HG02840 (cell line): Measurements from ENCODE around the gene MAP2K6.

Source experiments
- ATAC-seq: cut with Tn5 transposase; IDR thresholded peaks from one replicate; pipeline ENCODE4 v1.9.1; 2021; ENCODE audit warnings: mild to moderate bottlenecking, moderate library complexity, moderate number of reproducible peaks; ENCODE audit not compliant: unreplicated experiment, low FRiP score

Gene MAP2K6

DNA sequence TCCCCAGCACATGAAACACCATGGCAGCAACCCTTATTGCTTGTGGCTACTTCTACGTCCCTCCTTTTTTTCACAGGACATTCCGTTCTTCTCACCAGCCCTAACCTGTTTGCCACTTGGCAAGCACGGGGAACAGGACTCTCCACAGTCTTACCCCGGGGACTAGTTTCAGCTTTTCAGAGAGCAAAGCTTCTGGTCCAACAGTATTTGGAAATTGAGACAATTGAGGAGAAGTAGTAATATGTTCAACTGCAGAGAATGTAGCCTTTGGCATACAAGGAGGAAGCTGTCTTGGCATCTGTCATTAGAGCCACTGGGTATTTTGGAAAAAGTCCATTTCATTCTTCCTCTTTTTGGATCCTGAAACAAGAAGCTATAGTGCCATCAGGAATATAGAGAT is 65.7 kb downstream of the MAP2K6 start:
- ATAC-seq = no peak

GRCh38 chr17:69485251-69485661 is 70.8 kb downstream of the MAP2K6 start:
- no peak for ATAC-seq

DNA sequence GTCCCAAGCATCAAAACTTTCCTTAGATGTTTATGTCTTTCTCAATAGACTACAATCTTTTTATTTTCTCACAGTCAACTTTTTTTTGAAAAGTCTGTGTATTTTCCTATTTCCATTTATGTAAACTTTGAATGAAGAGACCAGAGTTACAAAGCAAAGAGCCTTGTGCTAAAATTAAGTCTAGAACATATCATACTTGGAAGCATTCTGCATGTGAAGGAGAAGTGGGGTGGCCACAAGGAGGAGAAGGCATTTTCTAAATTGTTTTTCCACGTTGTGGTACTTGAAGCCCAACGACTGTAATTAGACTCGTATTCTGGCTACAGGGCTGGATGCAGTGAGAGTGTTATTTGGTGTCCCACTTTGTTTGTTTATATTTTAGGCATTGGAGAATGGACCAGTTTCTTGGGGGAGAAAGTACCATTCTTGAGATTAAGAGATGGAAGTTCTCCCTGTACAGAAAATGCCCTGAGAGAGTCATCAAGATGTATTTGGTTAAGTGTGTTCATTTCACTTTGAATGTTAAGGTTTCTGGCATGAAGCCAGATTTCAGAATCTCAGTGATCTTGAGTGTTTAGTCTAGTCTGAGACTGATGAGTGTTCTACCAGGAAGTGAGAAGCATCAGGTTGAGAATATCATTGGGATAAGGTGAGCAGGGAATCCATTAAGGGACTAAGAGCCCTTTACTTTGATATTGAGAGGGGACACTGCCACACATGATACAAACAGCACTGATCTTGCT is 71.6 kb downstream of the MAP2K6 start:
- no peak for ATAC-seq

- ATAC-seq = no peak
These were observed 72.5 kb downstream of the MAP2K6 start for GRCh38 chr17:69486779-69487637.

GRCh38 chr17:69489313-69489712 is 74.8 kb downstream of the MAP2K6 start:
- ATAC-seq = no peak

DNA sequence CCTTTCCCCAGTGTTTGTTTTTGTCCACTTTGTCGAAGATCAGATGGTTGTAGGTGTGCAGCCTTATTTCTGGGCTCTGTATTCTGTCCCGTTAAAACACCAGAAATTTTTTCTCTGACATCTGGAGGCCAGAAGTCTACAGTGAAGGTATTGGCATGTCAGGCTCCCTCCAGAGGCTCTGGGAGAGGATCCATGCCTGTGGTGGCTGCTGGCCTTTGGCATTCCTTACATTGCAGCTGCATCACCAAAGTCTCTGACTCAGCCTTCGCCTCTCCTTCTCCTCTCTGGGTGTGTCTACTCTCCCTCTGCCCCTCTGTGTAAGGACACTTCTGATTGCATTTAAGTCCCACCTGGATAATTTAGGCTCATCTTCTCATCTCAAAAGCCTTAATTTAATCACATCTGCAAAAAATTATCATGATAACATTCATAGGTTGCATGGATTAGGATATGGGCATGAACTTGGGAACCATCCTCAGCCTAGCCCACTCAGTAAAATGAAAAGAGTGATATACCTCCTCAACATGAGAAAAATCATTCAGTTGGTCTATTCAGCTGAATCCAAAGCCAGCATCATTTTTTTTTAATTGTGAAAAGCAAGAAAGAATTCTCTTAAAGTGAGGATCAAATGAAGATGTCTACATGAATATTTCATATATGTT is 78.0 kb downstream of the MAP2K6 start:
- ATAC-seq = no peak

DNA sequence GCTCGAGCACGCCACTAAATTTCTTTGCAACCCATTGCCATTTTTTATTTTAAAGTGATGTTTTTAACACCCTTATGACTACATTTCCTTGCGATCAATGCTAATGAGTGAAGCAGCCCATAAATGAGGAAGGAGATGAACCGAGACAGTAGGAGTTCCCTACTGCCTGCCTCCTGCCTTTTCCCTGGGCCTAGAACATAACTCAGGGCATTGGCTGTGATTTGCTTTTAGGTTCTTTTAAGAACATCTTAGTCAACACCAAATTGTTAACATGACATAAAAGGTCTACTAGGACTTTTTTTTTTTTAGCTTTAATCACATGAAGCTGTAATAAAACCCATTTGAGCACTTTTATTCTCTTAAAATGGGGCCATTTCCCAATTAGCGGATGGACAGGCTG is 81.3 kb downstream of the MAP2K6 start:
- ATAC-seq = no peak

GRCh38 chr17:69497161-69497560 is 82.7 kb downstream of the MAP2K6 start:
- no peak for ATAC-seq

DNA sequence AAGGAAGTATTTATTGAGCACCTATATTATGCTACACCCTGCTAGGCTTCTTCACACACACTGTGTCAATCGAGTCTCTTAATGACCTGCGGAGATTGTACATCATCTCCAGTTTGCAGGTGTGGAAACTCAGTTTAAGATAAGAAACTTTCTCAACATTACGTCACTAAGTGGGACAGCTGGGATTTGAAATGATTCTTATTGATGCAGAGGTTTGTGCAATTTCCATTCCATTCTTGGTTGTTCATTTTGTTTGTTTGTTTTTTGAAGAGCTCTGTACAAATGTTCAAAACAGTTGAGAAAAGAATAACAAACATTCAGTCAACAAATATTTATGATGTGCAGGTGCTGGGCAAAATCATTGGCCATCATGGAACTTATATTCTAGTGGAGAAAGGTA is 84.8 kb downstream of the MAP2K6 start:
- no peak for ATAC-seq

DNA sequence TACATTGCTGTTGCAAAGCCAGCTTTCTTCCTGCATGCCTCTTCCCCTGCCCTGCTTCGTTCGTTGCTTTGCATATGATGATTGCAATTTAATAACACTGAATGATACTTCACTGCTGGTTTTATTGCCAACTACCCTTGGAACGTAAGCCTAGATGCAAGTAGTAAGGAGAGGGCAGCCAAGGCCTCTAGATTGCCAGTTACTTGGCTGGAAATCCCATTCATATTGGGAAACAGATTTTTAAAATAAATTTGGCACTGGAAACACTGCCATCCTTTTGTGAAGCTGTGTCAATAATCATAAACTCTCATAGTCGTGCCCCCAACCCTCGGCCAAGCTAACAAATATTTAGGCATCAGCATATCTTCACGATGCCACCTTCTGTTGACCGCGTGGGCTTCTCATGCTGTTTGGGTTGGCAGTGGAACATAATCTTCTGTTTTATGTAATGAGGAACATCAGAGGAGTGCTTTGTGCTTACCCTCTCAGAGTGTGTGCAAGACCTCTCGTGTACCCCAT is 86.5 kb downstream of the MAP2K6 start:
- ATAC-seq = no peak

DNA sequence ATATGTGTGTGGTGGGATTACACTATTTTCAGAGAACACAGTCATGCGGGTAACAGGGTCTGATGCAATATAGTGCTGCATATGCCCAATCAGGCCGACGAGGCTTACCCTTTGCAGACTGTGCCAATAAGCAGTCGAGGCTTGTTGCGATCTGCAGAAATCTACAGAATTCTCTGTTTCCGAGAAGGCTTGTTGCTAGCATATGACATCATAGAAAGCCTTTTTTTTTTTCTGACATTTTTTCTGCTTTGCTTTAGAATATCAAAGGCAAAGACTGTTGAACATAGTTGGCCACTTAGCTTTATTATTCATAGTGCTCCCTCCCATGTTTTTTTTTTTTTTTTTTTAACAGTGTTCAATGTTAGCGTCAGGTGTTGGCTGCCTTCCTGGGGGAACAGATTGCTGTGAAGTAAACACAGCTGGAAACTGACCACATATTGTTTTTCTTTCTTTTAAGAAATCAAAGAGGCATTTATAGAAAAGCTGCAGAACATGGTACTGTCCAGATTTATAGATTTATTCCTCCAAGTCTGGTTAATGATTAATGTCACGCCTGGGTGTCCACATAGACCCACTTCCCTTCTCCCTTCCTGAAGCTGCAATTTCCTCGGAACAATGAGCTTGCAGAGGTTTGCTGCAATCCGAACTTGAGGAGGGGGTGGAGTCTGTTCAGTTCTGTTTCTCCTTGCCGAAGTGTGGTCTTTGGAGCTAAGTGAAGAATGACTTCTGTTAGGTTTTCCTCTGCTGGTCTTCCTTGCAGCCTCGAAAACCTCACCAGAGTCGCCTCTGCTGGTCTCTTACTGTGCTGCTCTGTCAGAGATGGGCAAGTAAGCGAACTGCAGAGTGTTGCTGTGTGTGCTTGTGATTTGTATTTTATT is 87.3 kb downstream of the MAP2K6 start:
- no peak for ATAC-seq

DNA sequence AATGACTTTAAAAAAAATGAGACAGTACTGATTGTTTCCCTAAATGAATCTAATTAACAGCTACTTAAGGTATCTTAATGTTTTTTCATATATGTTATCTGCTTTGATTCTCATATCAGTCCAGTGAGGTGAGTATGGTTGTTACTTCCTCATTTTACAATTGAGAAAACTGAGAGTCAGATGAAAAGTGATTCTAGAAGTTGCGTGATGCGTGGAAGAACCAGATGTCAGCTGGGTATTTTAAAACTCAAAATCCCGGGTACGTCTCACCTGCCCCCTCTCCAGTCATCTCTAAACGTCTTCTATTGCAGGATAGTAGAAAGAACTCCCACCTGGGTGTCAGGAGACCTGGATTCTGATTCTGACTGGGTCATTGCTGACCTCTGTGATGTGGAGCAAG is 89.2 kb downstream of the MAP2K6 start:
- ATAC-seq = peak; percentile 83

GRCh38 chr17:69505740-69506139 is 91.2 kb downstream of the MAP2K6 start:
- ATAC-seq = no peak

GRCh38 chr17:69506489-69506888 is 92.0 kb downstream of the MAP2K6 start:
- ATAC-seq = no peak

DNA sequence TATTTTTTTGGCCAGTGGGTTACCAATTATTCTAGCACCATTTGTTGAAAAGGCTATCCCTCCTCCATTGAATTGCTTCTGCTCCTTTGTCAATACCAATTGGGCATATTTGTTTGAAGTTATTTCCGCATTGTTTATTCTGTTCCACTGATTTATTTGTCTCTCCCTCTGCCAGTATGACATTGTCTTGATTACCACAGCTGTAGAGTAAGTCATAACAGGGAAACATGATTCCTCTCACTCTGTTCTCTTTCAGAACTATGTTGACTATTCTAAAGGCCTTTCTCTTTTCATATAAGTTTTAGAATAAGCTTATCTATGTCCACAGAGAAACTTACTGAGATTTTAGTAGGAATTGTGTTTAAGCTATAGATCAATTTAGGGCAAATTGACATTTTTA is 94.3 kb downstream of the MAP2K6 start:
- ATAC-seq = no peak

DNA sequence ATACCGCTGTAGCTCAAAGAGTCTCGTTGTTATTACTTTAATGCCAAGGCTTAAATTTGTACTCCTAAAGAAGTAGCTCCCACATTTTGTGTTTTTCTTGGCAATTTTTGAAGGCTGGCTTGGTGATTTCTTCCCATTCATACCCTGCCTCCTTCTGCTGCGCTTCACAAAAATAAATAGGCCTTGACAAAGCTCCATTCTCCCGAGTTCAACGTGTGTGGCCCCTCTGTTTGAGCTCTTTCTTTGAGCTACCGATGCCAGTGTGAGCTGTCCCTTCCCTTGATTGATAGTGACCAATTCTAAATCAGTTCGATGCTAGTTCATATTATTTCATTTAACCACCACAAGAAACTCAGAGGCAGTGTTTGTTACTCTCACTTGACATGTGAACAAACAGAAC is 96.8 kb downstream of the MAP2K6 start:
- ATAC-seq = no peak

DNA sequence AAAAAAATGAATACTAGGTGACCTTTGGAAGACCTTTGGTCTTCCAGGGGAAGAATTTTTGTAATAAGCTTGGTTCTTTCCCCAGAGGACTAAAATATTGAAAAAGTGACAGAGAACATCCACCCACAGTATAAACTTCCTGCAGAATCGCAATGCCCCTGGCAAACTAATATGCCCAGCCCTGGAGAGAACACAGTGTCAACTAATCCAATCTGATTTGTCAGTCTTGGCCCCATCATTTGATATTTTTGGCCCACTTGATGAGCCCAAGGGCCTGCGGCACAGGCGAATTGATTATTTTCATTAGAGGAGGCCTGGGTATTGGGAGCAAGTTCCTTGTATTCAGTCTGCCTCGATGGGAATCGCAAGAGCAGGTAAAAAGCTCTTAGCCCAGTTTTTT is 98.4 kb downstream of the MAP2K6 start:
- ATAC-seq = no peak

DNA sequence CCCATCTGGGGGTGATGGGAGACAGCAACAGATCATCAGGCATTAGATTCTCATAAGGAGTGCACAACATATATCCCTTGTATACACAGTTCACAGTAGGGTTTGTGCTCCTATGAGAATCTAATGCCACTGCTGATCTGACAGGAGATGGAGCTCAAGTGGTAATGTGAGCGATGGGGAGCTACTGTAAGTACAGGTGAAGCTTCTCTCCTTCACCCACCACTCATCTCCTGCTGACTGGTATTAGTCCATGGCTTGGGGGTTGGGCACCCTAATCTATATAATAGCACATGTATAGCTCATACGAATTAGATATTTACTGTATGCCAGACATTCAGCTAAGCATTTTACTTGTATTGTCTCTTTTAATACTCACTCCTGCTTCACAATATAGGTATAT is 101.7 kb downstream of the MAP2K6 start:
- ATAC-seq = no peak

DNA sequence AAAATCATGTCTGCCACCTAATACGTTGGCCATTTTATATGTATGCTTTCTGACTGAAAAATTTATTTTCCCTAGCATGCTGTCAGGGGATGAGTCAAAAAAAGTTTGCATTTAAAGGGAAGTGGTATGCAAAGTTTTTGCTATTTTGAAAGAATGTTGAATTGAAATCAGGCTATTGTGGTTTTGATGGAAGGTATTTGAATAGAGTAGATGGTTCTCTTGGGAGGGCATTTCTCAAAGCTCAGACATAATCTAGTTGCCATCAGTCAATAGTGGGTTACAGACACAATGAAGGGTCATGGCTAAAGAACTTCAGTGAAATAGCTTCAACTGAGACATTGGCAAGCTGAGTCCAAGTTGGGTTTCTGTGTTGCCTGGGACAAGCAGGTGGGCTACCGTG is 102.4 kb downstream of the MAP2K6 start:
- ATAC-seq = peak; percentile 95

DNA sequence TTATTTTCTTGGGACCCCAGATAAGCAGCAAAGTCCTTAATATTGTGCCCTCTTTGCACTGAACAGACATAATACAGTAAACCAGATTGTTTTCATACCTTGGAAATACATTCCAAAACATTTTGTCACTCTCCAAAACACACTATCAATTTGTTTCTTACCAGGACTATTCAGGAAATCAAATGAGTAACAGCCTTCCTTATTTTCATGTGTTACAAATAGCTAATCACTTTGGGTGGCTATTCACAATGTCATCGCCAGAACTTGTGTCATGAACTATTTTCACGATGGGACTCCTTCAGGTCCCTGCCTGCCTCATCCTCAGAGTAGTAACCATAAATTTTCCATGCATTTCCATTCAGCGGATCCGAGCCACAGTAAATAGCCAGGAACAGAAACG is 104.5 kb downstream of the MAP2K6 start:
- no peak for ATAC-seq
